Neural crest cell (in vitro differentiated cells): ENCODE data around the gene N4BP2. TPM values are rescaled to one million over a fixed set of nuclear protein-coding genes. Genes with fewer than 3 reads are reported as not detected.

Experiments used
- DNase-seq: peaks from one replicate; pipeline ENCODE4 v3.0.0; 2021; ENCODE audit warnings: low read depth, mixed read lengths, low spot score
- H3K27ac Mint-ChIP-seq: one replicate; pipeline ENCODE4 v1.8.0; 2021; ENCODE audit warnings: mild to moderate bottlenecking, mixed read lengths; ENCODE audit not compliant: unreplicated experiment
- H3K27me3 Mint-ChIP-seq: 2 replicates; pipeline ENCODE4 v1.8.0; 2021; ENCODE audit warnings: low read depth, mild to moderate bottlenecking, mixed read lengths
- H3K36me3 Mint-ChIP-seq: 2 replicates; pipeline ENCODE4 v1.8.0; 2021; ENCODE audit warnings: low read depth, mild to moderate bottlenecking, mixed read lengths
- H3K4me1 Mint-ChIP-seq: 2 replicates; pipeline ENCODE4 v1.8.0; 2021; ENCODE audit warnings: mixed read lengths
- H3K4me3 Mint-ChIP-seq: one replicate; pipeline ENCODE4 v1.8.0; 2021; ENCODE audit warnings: mild to moderate bottlenecking, mixed read lengths
- H3K9me3 Mint-ChIP-seq: 2 replicates; pipeline ENCODE4 v1.8.0; 2021; ENCODE audit warnings: mixed read lengths
- CTCF ChIP-seq: fragments of 200-600 bp; sonication (generic); conservative IDR thresholded peaks from 2 replicates; pipeline ENCODE4 v1.5.0; 2021; ENCODE audit warnings: antibody characterized with exemption, mild to moderate bottlenecking
- total RNA-seq: library from RNA; stranded (reverse); gene quantifications from 2 replicates; pipeline ENCODE4 v1.2.1, GENCODE V29; 2021

Gene N4BP2
- total RNA-seq, 1 donor from 2014 or later: 25.2 TPM

- Mint-ChIP-seq H3K4me1 (peaks cover 6% of the 10 kb centered on the region), H3K27me3 (no peaks in the 10 kb centered on the region), H3K4me3 (no peak overlapping the region), H3K27ac (no peak overlapping the region), H3K36me3 (no peaks in the 10 kb centered on the region), H3K9me3 (no peaks in the 10 kb centered on the region)
- DNase-seq: no peak
- TF ChIP-seq CTCF: no peak
Observed at GRCh38 chr4:40187386-40187906, 130.8 kb downstream of the N4BP2 start.

DNA sequence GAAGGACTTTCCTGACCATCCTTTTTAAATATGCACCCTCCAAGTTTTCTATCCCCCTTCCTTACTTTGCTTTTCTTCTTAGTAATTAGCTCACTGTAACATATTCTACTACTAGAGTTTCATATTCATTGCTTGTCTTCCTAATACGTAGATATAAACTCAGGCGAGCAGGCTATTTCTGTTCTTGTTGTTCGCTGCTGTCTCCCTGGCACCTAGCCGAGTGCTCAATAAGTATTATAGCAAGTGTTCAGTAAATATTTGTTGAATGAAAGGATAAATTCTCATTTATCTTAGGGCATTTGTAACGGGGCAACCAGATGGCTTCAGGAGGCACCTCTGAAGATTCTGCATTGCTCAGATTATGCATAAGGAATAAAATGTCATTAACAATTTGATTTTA, 133.4 kb downstream of the N4BP2 start:
- DNase-seq: no peak
- H3K4me3 Mint-ChIP-seq: no peak overlapping the region
- H3K36me3 Mint-ChIP-seq: no peaks in the 10 kb centered on the region
- TF ChIP-seq CTCF: no peak
- H3K27ac Mint-ChIP-seq: no peak overlapping the region
- H3K27me3 Mint-ChIP-seq: no peaks in the 10 kb centered on the region
- H3K4me1 Mint-ChIP-seq: peaks cover 15% of the 10 kb centered on the region
- H3K9me3 Mint-ChIP-seq: no peaks in the 10 kb centered on the region

DNA sequence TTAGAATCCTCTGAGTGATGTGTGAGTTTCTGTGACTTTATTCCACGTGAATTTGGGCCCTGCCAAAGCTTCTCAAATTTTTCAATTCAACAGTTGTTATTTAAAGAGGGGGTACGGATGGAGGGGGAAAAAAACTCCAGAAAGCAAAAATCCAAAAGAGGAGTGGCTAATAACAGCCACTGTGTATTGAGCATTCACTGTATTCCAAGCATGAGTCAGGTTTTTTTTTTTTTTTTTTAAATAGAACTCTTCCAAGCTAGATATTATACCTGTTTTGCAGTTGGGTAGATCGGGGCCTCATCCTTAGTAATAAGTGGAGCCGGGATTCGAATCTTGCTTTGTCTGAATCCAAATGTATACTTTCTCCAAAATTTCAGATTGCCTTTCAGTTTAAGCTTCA, 133.8 kb downstream of the N4BP2 start:
- TF ChIP-seq CTCF: no peak
- H3K27ac Mint-ChIP-seq: no peak overlapping the region
- no peak overlapping the region for H3K4me3 Mint-ChIP-seq
- no peaks in the 10 kb centered on the region for H3K27me3 Mint-ChIP-seq
- no peak for DNase-seq
- no peaks in the 10 kb centered on the region for H3K9me3 Mint-ChIP-seq
- H3K36me3 Mint-ChIP-seq: no peaks in the 10 kb centered on the region
- peaks cover 15% of the 10 kb centered on the region for H3K4me1 Mint-ChIP-seq

DNA sequence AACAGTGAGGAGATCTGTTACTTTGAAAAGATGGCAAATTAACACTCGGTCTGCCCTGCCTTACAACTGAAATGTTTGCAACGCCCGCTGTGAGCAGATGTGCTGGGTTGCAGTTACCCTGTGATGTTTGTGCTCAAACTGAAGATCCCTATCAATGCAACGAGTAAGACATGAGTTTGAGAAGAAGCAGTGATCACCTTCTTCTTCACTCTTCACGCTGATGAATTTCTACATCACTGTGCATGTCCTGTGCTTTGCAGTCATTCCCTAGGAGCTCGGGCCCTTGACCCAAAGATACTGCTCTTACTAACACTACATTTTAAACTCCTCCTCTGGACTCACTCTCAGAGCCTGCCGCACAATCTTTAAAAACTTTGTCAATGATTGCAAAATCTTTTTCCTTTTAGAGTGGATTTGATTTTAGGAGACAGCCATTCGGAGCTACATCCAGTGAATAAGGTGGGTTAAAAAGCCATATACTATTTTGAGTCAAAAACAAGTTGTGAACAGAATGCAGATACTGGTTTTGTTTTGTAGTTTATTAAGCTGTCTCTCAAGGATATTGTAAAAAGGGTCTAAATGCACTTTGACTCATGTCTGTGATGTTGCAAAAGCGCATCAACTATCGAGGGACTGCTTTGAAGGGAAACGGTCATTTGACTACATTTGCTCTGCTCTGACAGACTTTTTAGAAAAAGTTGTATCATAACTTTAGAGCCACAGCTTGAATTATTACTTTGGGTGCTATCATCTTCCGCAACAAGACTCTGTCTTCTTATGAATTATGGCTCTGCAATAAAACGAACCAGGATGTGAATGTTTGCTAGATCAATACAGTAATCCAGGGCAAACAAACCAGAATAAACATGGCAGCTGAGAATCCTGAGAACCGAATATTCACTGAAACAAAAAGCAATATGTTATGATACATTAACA, 134.5 kb downstream of the N4BP2 start:
- no peak overlapping the region for H3K27ac Mint-ChIP-seq
- H3K36me3 Mint-ChIP-seq: no peaks in the 10 kb centered on the region

More for the DNA sequence above, 134.5 kb downstream of the N4BP2 start:
- no peak for TF ChIP-seq CTCF
- no peaks in the 10 kb centered on the region for H3K9me3 Mint-ChIP-seq
- H3K27me3 Mint-ChIP-seq: no peaks in the 10 kb centered on the region
- no peak overlapping the region for H3K4me3 Mint-ChIP-seq
- peaks cover 15% of the 10 kb centered on the region for H3K4me1 Mint-ChIP-seq
- no peak for DNase-seq
